Stimulated activated CD8-positive, alpha-beta memory T cell treated with anti-CD3 and anti-CD28 coated beads, Interleukin-12 subunit alpha, Interleukin-12 subunit beta, amount 100 ng/mL, for 24 hours (primary cell): Measurements from ENCODE around the gene SMARCD2.

ENCODE experiments used
- DNase-seq: peaks from one replicate; pipeline ENCODE4 v3.0.0-alpha.2; 2020; ENCODE audit errors: extremely low read depth

The SMARCD2 gene

GRCh38 chr17:63832014-63832413 is 10.5 kb downstream of the SMARCD2 start:
- DNase-seq, result no peak

- DNase-seq, result no peak
Observed at GRCh38 chr17:63831505-63831904, 11.0 kb downstream of the SMARCD2 start.

GRCh38 chr17:63830904-63831491 is 11.5 kb downstream of the SMARCD2 start:
- no peak for DNase-seq

- no peak for DNase-seq
Observed at GRCh38 chr17:63830278-63830677, 12.2 kb downstream of the SMARCD2 start.

- DNase-seq, result no peak
Observed at GRCh38 chr17:63828936-63829335, 13.5 kb downstream of the SMARCD2 start.

- no peak for DNase-seq
Observed at GRCh38 chr17:63827801-63828221, 14.7 kb downstream of the SMARCD2 start.

- peak; percentile 89 for DNase-seq
Observed at GRCh38 chr17:63827002-63827800, 15.3 kb downstream of the SMARCD2 start, which contains the start of the genes FTSJ3 and PSMC5. Gene FTSJ3 (minus strand): TSS chr17:63827663. CDS start chr17:63826902, 761 bp downstream. Gene PSMC5 (plus strand): TSS chr17:63827431. CDS start chr17:63827491, 60 bp downstream.

- DNase-seq, result no peak
Observed at GRCh38 chr17:63826468-63827001, 15.9 kb downstream of the SMARCD2 start.

- DNase-seq, result no peak
Observed at GRCh38 chr17:63824362-63824761, 18.1 kb downstream of the SMARCD2 start.

GRCh38 chr17:63823659-63824331 is 18.7 kb downstream of the SMARCD2 start:
- DNase-seq, result no peak

GRCh38 chr17:63822537-63822936 is 19.9 kb downstream of the SMARCD2 start:
- no peak for DNase-seq

GRCh38 chr17:63821804-63822203 is 20.7 kb downstream of the SMARCD2 start:
- no peak for DNase-seq

- no peak for DNase-seq
Observed at GRCh38 chr17:63820963-63821561, 21.4 kb downstream of the SMARCD2 start.

GRCh38 chr17:63819585-63820537 is 22.6 kb downstream of the SMARCD2 start:
- DNase-seq, result no peak

- no peak for DNase-seq
Observed at GRCh38 chr17:63819131-63819530, 23.4 kb downstream of the SMARCD2 start.

- DNase-seq, result no peak
Observed at GRCh38 chr17:63817736-63818385, 24.6 kb downstream of the SMARCD2 start.

GRCh38 chr17:63816669-63817068 is 25.8 kb downstream of the SMARCD2 start:
- no peak for DNase-seq

GRCh38 chr17:63816123-63816522 is 26.4 kb downstream of the SMARCD2 start:
- no peak for DNase-seq

- DNase-seq, result no peak
Observed at GRCh38 chr17:63809970-63810369, 32.5 kb downstream of the SMARCD2 start.

- DNase-seq, result no peak
Observed at GRCh38 chr17:63805591-63805990, 36.9 kb downstream of the SMARCD2 start.
